ENCODE measurements around the gene C2CD4D. TPM values are rescaled to one million over a fixed set of nuclear protein-coding genes. Genes with fewer than 3 reads are reported as not detected.
"Not testable (repeated sequence)": the region's sequence is repeated elsewhere in the genome, so short reads cannot be mapped to it uniquely, and the experiment has no call there.

C2CD4D gene
- not detected for total RNA-seq
- polyA plus RNA-seq (ENCODE audit: insufficient read depth in 1 of 8, insufficient read length in 8 of 8, low replicate concordance in 1 of 8), result under 1 TPM in 7 of 8 donors, not detected in 1; 0.07 to 0.27 (median 0.18) TPM
- long read RNA-seq, donor 1, result 0 reads
- long read RNA-seq, donor 2, result 0 reads
- long read RNA-seq, donor 3, result 0 reads
- long read RNA-seq, donor 4, result 0 reads
- long read RNA-seq, donor 5, result 0 reads
- long read RNA-seq, donor 6, result 0 reads
- long read RNA-seq, donor 7, result 0 reads
- long read RNA-seq, donor 8, result 0 reads
- long read RNA-seq, donor 9, result 0 reads
- long read RNA-seq, donor 10, result 0 reads
- long read RNA-seq, donor 11, result 0 reads

DNA sequence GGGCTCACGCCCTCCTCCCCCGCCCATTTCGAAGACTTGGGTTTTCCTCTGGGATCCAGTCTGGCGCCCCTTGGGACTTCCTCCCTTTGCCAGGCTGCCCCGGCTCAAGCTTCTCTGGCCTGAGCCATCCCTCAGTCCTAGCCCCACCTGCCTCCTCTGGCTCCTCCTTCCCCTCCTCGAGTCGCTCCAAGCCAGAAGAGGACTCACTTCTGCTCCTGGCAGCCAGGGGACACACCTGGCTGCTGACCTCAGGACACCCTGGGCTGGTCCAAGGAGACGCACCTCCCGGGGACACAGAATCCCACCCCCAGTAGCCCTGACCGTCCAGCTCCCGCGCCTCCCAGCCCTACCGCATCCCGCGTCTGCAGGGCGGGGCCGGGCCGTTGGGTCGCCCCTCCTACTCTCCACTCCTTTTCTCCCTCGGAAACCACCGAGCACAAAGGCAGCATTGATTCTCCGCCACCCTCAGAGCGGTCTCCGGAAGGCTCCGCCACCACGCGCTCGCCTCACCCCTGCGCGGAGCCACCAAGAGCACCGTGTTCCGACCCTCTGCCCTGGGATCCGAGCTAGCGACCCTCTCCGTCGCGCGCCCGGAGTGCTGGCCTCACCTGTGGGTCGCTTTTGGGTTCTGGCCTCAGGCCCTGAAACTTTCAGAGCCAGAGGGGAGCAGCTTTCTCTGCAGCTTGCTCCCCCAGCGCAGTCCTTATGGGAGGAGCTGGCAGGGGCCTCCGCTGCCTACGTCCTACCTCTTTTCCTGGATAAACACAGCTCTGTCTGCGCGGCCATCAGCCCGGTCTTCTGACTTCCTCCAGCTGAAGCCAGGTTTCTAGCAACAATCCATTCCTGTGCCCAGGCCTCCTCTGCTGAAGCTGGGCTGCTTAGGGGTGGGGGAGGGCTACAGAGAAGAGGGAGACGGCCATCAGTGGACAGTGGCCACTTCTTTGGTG is at the start of gene C2CD4D:
TSS of gene C2CD4D (minus strand) at position 364 of the 947 bp plus-strand sequence. CDS start 831 bp downstream, outside the sequence.
- DNase-seq, result no peak
- no peaks in the 10 kb centered on the region for H3K36me3 ChIP-seq (ENCODE audit: control insufficient read depth, insufficient read depth, low read length)
- WGBS (ENCODE audit: insufficient coverage), result 1% methylated on average over 43 of the region's 47 CpGs
- H3K9me3 ChIP-seq (replicated peaks; ENCODE audit: control insufficient read depth, low read depth, low read length), result no peaks in the 10 kb centered on the region
- peaks cover 21% of the 10 kb centered on the region for H3K4me1 ChIP-seq (ENCODE audit: control insufficient read depth, insufficient read depth, low read length)
- no peak within 1 kb of the TSS for H3K27ac ChIP-seq (ENCODE audit: low read length)
- peak within 1 kb of the TSS; percentile 19 for H3K4me3 ChIP-seq (ENCODE audit: low read length)
- peaks cover 56% of the 10 kb centered on the region for H3K27me3 ChIP-seq (ENCODE audit: control insufficient read depth, insufficient read depth, low read length)

DNA sequence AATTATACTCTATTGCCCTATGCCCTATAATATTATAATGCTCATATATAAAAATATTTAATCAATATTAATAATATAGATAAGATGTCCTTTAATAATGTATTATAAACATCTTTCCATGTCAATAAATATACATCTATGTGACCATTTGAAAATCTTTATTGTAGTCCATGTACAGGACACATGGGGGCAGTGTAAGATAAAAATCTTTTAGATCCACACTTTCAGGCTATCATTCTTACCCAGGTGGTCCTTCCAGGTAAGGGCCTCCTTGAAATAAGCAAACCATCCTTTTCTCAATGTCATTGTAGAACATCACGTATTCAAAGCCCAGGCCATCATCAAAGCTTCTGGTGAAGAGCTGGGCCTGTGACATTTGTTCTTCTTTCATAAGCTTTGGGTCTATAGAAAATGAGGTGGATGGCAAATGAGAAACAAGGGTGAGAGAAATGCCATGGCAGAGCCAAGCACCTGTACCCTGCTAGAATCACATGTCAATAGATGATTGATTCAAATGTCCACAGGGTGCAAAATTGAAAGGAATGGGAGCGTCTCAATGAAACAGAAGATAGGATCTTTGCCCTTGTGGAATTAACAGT is 49.5 kb upstream of the C2CD4D start:
- no peak for DNase-seq
- H3K36me3 ChIP-seq (ENCODE audit: control insufficient read depth, insufficient read depth, low read length), result peaks cover 21% of the 10 kb centered on the region
- H3K9me3 ChIP-seq (replicated peaks; ENCODE audit: control insufficient read depth, low read depth, low read length), result no peaks in the 10 kb centered on the region
- no peaks in the 10 kb centered on the region for H3K4me1 ChIP-seq (ENCODE audit: control insufficient read depth, insufficient read depth, low read length)
- 100% methylated on average over 1 of the region's 2 CpGs for WGBS (ENCODE audit: insufficient coverage)
- H3K27ac ChIP-seq (ENCODE audit: low read length), result no peak overlapping the region
- H3K27me3 ChIP-seq (ENCODE audit: control insufficient read depth, insufficient read depth, low read length), result no peaks in the 10 kb centered on the region
- H3K4me3 ChIP-seq (ENCODE audit: low read length), result no peak overlapping the region

DNA sequence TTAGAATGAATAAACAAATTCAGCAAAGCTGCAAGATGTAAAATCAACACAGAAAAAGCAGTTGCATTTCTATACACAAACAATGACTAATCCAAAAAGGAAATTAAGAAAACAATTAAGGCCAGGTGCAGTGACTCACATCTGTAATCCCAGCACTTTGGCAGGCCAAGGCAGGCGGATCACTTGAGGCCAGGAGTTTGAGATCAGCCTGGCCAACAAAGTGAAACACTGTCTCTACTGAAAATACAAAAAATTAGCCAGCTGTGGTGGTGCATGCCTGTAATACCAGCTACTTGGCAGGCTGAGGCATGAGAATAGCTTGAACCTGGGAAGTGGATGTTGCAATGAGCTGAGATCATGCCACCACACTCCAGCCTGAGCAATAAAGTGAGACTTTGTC is 47.4 kb upstream of the C2CD4D start:
- peaks cover 14% of the 10 kb centered on the region for H3K36me3 ChIP-seq (ENCODE audit: control insufficient read depth, insufficient read depth, low read length)
- H3K4me1 ChIP-seq (ENCODE audit: control insufficient read depth, insufficient read depth, low read length), result no peaks in the 10 kb centered on the region
- whole genome bisulfite sequencing (ENCODE audit: insufficient coverage), result no CpG with 5 or more reads among the region's 1 CpG
- no peak for DNase-seq
- no peak overlapping the region for H3K4me3 ChIP-seq (ENCODE audit: low read length)
- H3K9me3 ChIP-seq (replicated peaks; ENCODE audit: control insufficient read depth, low read depth, low read length), result no peaks in the 10 kb centered on the region
- H3K27me3 ChIP-seq (ENCODE audit: control insufficient read depth, insufficient read depth, low read length), result no peaks in the 10 kb centered on the region
- H3K27ac ChIP-seq (ENCODE audit: low read length), result no peak overlapping the region

DNA sequence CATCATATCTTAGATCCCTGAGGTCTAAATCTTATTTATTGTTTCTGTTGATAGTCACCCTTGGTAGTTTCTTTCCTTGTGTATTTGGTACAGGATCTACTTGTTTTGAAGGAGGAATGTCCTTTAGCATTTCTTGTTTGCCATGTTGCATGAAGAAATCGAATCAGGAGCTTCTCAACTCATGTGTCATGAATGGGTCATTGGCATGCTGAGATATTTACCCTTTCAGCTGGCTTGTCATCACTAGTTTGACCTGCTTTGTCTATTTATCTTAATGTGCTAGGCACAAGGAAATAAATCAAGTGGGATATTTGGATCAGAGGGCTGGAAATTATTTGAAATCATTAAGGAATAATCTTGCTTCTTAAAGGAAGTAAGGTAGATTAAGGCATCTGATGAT is 45.9 kb upstream of the C2CD4D start:
- Histone ChIP-seq H3K27me3 (ENCODE audit: control insufficient read depth, insufficient read depth, low read length) (no peaks in the 10 kb centered on the region), H3K9me3 (replicated peaks; ENCODE audit: control insufficient read depth, low read depth, low read length) (no peaks in the 10 kb centered on the region), H3K36me3 (ENCODE audit: control insufficient read depth, insufficient read depth, low read length) (peaks cover 14% of the 10 kb centered on the region), H3K27ac (ENCODE audit: low read length) (no peak overlapping the region), H3K4me3 (ENCODE audit: low read length) (no peak overlapping the region), H3K4me1 (ENCODE audit: control insufficient read depth, insufficient read depth, low read length) (no peaks in the 10 kb centered on the region)
- no peak for DNase-seq
- 86% methylated on average over 1 of the region's 1 CpG for WGBS (ENCODE audit: insufficient coverage)

DNA sequence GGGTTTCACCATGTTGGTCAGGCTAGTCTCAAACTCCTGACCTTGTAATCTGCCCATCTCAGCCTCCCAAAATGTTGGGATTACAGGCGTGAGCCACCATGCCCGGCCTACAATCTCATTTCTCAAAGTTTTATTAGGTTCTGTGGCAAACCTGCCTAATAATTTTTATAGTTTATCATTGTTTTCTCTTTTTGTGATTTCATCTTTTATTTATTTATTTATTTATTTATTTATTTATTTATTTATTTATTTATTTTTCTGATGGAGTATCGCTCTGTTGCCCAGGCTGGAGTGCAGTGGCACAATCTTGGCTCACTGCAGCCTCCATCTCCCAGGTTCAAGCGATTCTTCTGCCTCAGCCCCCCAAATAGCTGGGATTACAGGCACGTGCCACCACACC is 45.3 kb upstream of the C2CD4D start:
- not testable (repeated sequence) for H3K27ac ChIP-seq (ENCODE audit: low read length); H3K27me3 ChIP-seq (ENCODE audit: control insufficient read depth, insufficient read depth, low read length); DNase-seq; H3K9me3 ChIP-seq (replicated peaks; ENCODE audit: control insufficient read depth, low read depth, low read length); H3K4me1 ChIP-seq (ENCODE audit: control insufficient read depth, insufficient read depth, low read length); H3K4me3 ChIP-seq (ENCODE audit: low read length)
- 100% methylated on average over 1 of the region's 5 CpGs for WGBS (ENCODE audit: insufficient coverage)
- peaks cover 14% of the 10 kb centered on the region for H3K36me3 ChIP-seq (ENCODE audit: control insufficient read depth, insufficient read depth, low read length)

DNA sequence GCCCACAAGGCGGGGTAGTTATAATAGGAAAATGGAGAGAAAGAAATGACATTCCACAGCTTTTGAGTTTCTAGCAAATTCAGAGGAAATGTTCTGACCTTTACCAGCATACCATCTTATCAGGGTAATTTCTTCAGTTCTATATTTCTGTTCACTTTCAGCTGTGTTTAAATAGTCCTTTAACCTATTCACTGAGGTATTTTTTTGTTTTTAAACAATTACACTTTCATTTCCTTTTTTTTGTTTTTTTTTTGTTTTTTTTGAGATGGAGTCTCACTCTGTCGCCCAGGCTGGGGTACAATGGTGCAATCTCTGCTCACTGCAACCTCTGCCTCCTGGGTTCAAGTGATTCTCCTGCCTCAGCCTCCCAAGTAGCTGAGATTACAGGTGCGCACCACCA is 44.8 kb upstream of the C2CD4D start:
- H3K9me3 ChIP-seq (replicated peaks; ENCODE audit: control insufficient read depth, low read depth, low read length); H3K27ac ChIP-seq (ENCODE audit: low read length); DNase-seq; H3K27me3 ChIP-seq (ENCODE audit: control insufficient read depth, insufficient read depth, low read length); H3K4me3 ChIP-seq (ENCODE audit: low read length); H3K4me1 ChIP-seq (ENCODE audit: control insufficient read depth, insufficient read depth, low read length): not testable (repeated sequence)
- H3K36me3 ChIP-seq (ENCODE audit: control insufficient read depth, insufficient read depth, low read length), result peaks cover 14% of the 10 kb centered on the region
- no CpG with 5 or more reads among the region's 3 CpGs for WGBS (ENCODE audit: insufficient coverage)

DNA sequence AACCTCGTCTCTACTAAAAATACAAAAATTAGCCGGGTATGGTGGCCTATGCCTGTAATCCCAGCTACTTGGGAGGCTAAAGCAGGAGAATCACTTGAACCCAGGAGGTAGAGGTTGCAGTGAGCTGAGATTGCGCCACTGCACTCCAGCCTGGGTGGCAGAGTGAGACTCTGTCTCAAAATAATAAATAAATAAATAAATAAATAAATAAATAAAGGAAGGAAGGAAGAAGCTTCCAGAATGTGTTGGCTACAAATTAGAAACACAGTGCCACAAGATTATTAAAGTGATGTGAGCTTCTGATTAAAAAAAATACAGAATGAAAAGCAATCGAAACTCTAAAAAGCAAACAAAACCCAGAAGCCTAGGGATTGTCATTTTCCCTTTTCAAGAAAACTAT is 44.3 kb upstream of the C2CD4D start:
- no CpG with 5 or more reads among the region's 4 CpGs for WGBS (ENCODE audit: insufficient coverage)
- H3K36me3 ChIP-seq (ENCODE audit: control insufficient read depth, insufficient read depth, low read length); DNase-seq; H3K27me3 ChIP-seq (ENCODE audit: control insufficient read depth, insufficient read depth, low read length); H3K9me3 ChIP-seq (replicated peaks; ENCODE audit: control insufficient read depth, low read depth, low read length); H3K4me3 ChIP-seq (ENCODE audit: low read length); H3K27ac ChIP-seq (ENCODE audit: low read length); H3K4me1 ChIP-seq (ENCODE audit: control insufficient read depth, insufficient read depth, low read length): not testable (repeated sequence)

DNA sequence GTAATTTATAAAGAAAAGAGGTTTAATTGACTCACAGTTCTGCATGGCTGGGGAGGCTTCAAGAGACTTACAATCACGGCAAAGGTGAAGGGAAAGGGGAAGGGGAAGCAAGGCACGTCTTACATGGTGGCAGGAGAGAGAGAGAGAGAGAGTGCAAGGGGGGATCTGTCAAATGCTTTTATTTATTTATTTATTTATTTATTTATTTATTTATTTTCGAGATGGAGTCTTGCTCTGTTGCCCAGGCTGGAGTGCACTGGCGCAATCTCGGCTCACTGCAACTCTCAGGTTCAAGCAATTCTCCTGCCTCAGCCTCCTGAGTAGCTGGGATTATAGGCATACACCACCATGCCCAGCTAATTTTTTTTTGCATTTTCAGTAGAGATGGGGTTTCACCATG is 43.3 kb upstream of the C2CD4D start:
- H3K9me3 ChIP-seq (replicated peaks; ENCODE audit: control insufficient read depth, low read depth, low read length); H3K36me3 ChIP-seq (ENCODE audit: control insufficient read depth, insufficient read depth, low read length); DNase-seq; H3K27ac ChIP-seq (ENCODE audit: low read length); H3K4me3 ChIP-seq (ENCODE audit: low read length); H3K27me3 ChIP-seq (ENCODE audit: control insufficient read depth, insufficient read depth, low read length); H3K4me1 ChIP-seq (ENCODE audit: control insufficient read depth, insufficient read depth, low read length): not testable (repeated sequence)
- 89% methylated on average over 3 of the region's 5 CpGs for WGBS (ENCODE audit: insufficient coverage)

DNA sequence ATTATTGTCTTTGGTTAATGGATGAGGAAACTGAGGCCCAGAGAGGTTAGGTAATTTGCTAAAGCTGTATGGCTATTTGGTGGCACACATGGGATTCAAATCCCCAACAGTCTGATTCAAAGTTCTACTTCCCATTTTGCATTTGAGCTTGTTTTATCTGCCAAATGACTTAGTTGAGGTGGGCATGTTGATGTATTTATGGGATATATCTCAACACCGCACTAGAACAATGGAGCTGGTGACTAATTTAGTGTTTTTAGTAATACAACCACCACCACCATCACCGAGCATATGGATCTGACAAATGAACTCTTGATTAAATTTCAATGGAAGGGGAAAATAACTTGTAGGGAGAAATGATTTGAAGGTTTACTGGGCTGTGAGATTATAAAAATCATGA is 42.8 kb upstream of the C2CD4D start:
- Histone ChIP-seq H3K27me3 (ENCODE audit: control insufficient read depth, insufficient read depth, low read length) (no peaks in the 10 kb centered on the region), H3K27ac (ENCODE audit: low read length) (no peak overlapping the region), H3K4me3 (ENCODE audit: low read length) (no peak overlapping the region), H3K36me3 (ENCODE audit: control insufficient read depth, insufficient read depth, low read length) (peaks cover 3% of the 10 kb centered on the region), H3K9me3 (replicated peaks; ENCODE audit: control insufficient read depth, low read depth, low read length) (no peaks in the 10 kb centered on the region), H3K4me1 (ENCODE audit: control insufficient read depth, insufficient read depth, low read length) (no peaks in the 10 kb centered on the region)
- no CpG with 5 or more reads among the region's 2 CpGs for WGBS (ENCODE audit: insufficient coverage)
- no peak for DNase-seq

DNA sequence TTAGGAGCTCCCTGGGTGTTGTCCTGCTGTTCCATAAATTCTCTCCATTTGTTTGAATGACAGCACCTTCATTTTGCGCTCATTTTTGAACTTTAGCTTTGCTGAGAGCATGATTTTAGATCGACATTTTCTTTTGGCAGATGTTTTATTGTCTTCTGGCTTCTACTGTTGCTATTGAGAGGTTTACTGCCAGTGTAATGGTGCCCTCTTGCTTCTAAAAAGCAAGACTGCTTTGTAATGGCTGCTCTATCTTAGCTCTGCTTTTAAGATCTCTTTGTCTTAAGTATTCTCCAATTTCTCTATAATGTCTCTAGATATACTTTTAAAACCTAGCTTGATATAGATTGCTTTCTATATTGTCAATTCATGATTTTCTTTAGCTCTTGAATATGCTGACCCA is 41.9 kb upstream of the C2CD4D start:
- H3K36me3 ChIP-seq (ENCODE audit: control insufficient read depth, insufficient read depth, low read length), result peaks cover 4% of the 10 kb centered on the region
- H3K27ac ChIP-seq (ENCODE audit: low read length), result no peak overlapping the region
- H3K27me3 ChIP-seq (ENCODE audit: control insufficient read depth, insufficient read depth, low read length), result no peaks in the 10 kb centered on the region
- WGBS (ENCODE audit: insufficient coverage), result no CpG with 5 or more reads among the region's 2 CpGs
- no peaks in the 10 kb centered on the region for H3K9me3 ChIP-seq (replicated peaks; ENCODE audit: control insufficient read depth, low read depth, low read length)
- H3K4me3 ChIP-seq (ENCODE audit: low read length), result no peak overlapping the region
- no peak for DNase-seq
- no peaks in the 10 kb centered on the region for H3K4me1 ChIP-seq (ENCODE audit: control insufficient read depth, insufficient read depth, low read length)
